Pulmonary artery endothelial cell (primary cell): ENCODE measurements around the gene MBTD1. TPM values are rescaled to one million over a fixed set of nuclear protein-coding genes. Genes with fewer than 3 reads are reported as not detected.
"Not testable (repeated sequence)": the region's sequence is repeated elsewhere in the genome, so short reads cannot be mapped to it uniquely, and the experiment has no call there.

Experiments used
- DNase-seq: peaks from one replicate; pipeline ENCODE4 v3.0.0-alpha.2; 2011; ENCODE audit warnings: low read depth, low spot score
- total RNA-seq: library from RNA; depleted of rRNA; stranded (reverse); fragments of >200 nt; gene quantifications from 2 replicates; pipeline ENCODE4 v1.2.3, GENCODE V29; 2014

MBTD1 gene
- total RNA-seq, 1 donor from 2014 or later, result 9.5 TPM

- no peak for DNase-seq
These were observed 4.2 kb downstream of the MBTD1 start for GRCh38 chr17:51255673-51256072.

DNA sequence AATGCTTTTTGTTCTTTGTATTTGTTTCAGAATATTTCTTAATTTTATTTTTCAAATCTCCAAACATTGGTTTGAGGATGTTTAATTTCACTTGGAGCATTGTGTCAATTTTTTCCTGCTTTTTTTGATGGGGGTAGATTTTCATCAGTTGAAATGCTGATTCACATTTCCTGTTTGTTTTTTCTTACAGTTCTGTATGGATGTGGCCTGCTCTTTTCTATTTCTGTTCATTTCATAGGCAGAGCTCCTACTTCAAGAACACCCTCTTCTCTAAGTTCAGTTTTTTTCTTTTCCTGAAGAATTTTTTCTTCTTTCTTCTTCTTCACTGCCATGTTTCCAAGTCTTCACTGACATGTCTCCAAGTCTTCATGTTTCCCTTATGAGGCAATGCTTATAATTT lies 8.8 kb downstream of the MBTD1 start:
- no peak for DNase-seq

DNA sequence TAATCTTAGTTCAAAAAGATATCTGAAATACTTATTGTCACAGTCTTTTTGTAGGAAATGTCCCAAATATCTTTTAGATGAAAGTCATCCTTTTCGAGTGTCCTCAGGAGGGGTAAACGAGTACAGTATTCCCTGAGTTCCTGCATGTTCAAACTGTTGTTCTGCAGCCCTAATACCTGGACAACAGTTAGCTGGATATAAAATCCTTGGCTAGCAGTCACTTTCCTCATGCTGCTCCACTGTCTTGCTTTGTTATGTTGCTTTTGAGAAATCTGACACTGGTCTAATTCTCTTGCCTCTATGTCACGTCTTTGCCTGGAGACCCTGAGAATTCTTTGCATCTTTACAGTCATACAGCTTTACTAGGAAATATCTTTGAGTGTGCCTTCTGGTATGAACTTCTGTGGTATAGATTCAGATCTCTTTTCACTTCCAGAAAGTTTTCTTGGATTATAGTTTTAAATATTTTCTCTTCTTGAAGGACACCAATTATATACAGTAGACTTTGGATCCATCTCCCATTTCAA lies 9.5 kb downstream of the MBTD1 start:
- DNase-seq, result no peak

DNA sequence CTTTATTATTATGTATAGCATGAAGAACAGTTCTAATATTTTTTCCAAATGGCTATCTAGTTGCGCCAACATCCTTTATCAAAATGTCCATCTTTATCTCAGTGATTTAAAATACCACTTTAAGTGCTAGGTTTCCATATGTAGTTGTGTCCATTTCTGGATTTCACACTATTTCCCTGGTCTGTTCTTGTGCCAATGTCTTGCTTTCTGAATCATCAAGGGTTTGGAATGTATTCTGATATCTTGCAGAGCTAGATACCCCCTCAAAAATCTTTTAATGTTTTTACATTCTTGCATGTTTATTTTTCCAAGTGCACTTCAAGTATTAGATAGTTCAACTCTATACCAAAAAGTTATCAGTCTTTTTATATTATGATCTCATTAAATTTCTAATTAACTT lies 14.3 kb downstream of the MBTD1 start:
- no peak for DNase-seq

DNA sequence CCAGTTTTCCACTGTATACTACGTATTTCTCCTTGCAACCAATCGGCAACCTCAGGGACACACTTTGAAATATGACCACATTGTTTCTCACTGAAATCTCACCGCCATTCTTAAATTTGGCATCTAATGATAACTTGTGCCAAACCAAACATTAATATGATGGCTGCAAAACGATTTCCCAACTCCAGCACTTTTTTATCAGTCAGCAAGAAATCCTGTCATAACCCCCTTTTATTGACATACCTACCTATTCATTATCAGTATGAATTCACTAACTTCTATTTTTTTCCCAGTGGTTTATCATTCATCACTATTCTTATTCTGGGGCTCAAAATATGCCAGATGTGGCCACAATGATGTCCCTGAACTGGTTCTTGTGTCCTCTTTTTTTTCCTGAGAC lies 15.8 kb downstream of the MBTD1 start:
- no peak for DNase-seq

DNA sequence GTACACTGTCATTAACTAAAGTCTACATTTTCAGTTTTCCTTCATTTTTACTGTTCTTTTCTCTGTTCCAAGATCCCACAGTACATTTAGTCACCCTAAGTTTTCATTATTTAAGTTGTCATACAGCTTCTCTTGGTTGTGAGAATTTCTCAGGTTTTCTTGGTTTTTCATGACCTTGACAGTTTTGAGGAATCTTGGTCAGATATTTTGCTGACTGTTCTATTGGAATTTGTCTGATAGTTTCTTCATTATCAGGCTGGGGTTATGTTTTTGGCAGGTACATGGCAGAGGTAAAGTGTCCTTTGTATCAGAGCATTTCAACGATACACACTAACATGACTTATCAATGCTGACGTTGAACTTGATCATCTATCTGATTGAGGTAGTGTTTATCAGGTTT lies 19.6 kb downstream of the MBTD1 start:
- DNase-seq, result no peak

- DNase-seq, result no peak
These were observed 21.5 kb downstream of the MBTD1 start for GRCh38 chr17:51238255-51238887.

GRCh38 chr17:51234162-51234561 lies 25.7 kb downstream of the MBTD1 start:
- no peak for DNase-seq

GRCh38 chr17:51231999-51232398 lies 27.9 kb downstream of the MBTD1 start:
- DNase-seq, result no peak

GRCh38 chr17:51230306-51230705 lies 29.5 kb downstream of the MBTD1 start:
- DNase-seq, result no peak

- DNase-seq, result no peak
These were observed 30.0 kb downstream of the MBTD1 start for GRCh38 chr17:51229889-51230288.

DNA sequence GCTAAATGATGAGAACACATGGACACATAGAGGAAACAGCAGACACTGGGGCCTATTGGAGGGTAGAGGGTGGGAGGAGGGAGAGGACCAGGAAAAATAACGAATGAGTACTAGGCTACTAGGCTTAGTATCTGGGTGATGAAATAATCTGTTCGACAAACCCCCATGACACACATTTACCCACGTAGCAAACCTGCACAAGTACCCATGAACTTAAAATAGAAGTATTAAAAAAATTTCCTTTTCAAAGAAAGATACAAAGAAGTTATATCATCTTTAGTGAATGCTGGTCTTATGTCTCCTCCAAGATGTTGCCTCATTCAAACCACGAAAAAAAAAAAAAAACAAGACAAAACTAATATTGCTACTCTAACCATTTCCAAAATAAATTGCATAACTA lies 31.7 kb downstream of the MBTD1 start:
- DNase-seq, result no peak

DNA sequence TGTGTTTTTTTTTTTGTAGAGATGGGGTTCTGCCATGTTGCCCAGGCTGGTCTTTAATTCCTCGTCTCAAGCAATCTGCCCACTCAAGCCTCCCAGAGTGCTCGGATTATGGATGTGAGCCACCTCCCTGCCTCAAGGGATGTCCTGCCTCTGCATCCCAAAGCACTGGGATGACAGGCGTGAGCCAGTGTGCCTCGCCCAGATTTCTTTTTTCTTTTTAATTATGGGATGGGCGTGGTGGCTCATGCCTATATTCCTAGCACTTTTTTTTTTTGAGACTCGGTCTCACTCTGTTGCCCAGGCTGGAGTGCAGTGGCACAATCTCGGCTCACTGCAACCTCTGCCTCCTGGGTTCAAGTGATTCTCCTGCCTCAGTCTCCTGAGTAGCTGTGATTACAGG lies 34.3 kb downstream of the MBTD1 start:
- DNase-seq, result not testable (repeated sequence)

- no peak for DNase-seq
These were observed 35.2 kb downstream of the MBTD1 start for GRCh38 chr17:51224402-51225262.

GRCh38 chr17:51221322-51221721 lies 38.5 kb downstream of the MBTD1 start:
- no peak for DNase-seq

GRCh38 chr17:51217946-51218345 lies 41.9 kb downstream of the MBTD1 start:
- DNase-seq, result no peak

DNA sequence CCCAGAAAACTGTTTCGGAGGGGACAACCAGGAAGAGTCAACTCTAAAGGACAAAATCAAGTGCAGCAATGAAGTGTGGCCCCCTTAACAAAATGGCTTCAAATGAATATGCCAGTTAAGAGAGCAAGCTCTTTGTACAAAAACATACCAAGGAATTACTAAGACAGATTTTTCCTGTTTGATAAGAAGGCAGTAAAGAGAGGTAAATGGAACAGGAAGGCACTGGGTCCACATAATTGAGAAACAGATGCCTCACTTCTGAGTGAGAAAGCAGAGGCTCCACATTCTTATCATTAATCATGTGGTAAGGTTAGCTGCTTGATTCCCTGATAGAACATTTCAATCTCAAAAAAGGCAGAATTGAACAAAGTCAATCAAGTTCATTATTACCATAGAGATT lies 44.9 kb downstream of the MBTD1 start:
- DNase-seq, result peak; percentile 67

- DNase-seq, result no peak
These were observed 56.0 kb downstream of the MBTD1 start for GRCh38 chr17:51203838-51204237.

- no peak for DNase-seq
These were observed 59.0 kb downstream of the MBTD1 start for GRCh38 chr17:51200846-51201245.

- DNase-seq, result no peak
These were observed 59.6 kb downstream of the MBTD1 start for GRCh38 chr17:51200295-51200694.

GRCh38 chr17:51197754-51198153 lies 62.1 kb downstream of the MBTD1 start:
- no peak for DNase-seq

DNA sequence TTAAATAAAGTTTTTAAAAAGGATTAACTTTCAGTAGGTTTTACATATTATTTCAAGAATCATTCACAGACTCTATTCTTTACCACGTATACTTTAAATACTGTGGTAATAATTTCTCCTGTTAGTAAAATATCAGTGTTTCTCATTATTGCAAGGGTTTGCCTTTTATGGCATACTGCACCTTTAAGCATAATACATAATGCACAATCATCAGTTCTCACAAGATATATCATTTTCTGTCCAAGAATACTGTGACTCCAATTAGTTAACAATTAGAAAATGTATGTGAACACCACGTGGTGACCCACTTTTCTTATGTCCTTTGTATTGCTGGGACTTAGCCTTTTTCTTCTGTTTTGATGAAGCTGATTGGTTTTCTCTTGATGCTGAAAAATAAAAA lies 68.0 kb downstream of the MBTD1 start:
- no peak for DNase-seq

- DNase-seq, result no peak
These were observed 70.2 kb downstream of the MBTD1 start for GRCh38 chr17:51189628-51190027.
